BJ (cell line): ENCODE results near the gene CYB5R2. TPM values are rescaled to one million over a fixed set of nuclear protein-coding genes. Genes with fewer than 3 reads are reported as not detected.

Experiments
- CTCF ChIA-PET: fragments of 350-600 bp; formaldehyde crosslinking; extraction: SDS; loops from one replicate; lab custom pipeline; 2021; ENCODE audit warnings: antibody characterized with exemption, inconsistent platforms; lab: Yijun Ruan, JAX
- POLR2A ChIA-PET: fragments of 300-600 bp; sonication (Branson Sonifier 250); formaldehyde crosslinking; extraction: SDS; loops from one replicate; lab custom pipeline; 2021; ENCODE audit warnings: antibody characterized with exemption; lab: Charles Lee
- DNase-seq: peaks from one replicate; pipeline ENCODE4 v3.0.0-alpha.2; 2011; ENCODE audit warnings: low read depth
- H3K27me3 ChIP-seq: 2 replicates; pipeline ENCODE4 v1.6.0; 2011; ENCODE audit warnings: low read length; ENCODE audit not compliant: control insufficient read depth, insufficient read depth
- H3K36me3 ChIP-seq: 2 replicates; pipeline ENCODE4 v1.5.1; 2011; ENCODE audit warnings: low read length; ENCODE audit not compliant: control insufficient read depth, insufficient read depth
- H3K4me3 ChIP-seq: 2 replicates; pipeline ENCODE4 v1.5.1; 2011; ENCODE audit warnings: low read depth, mild to moderate bottlenecking, control low read depth, low read length
- CTCF ChIP-seq: IDR thresholded peaks from 2 replicates; pipeline ENCODE4 v1.5.1; 2011; ENCODE audit warnings: low read depth, mild to moderate bottlenecking, control low read depth, inconsistent platforms, low read length, moderate library complexity; ENCODE audit not compliant: insufficient read depth
- polyA minus RNA-seq: library from RNA; depleted of rRNA, polyadenylated mRNA; stranded (reverse); fragments of >200 nt; gene quantifications from 2 replicates; pipeline ENCODE4 v1.2.3, GENCODE V29; 2011; rRNA and poly(A)+ RNA removed
- polyA plus RNA-seq: library from polyadenylated mRNA; depleted of rRNA; stranded (reverse); fragments of >200 nt; gene quantifications from 2 replicates; pipeline ENCODE4 v1.2.3, GENCODE V29; 2011; rRNA removed

The CYB5R2 gene
- polyA plus RNA-seq: 48.9 and 49.6 TPM in 2 replicates
- 21.1 and 27.4 TPM in 2 replicates for polyA minus RNA-seq

- CTCF ChIA-PET: interaction anchor here (1.3 to 1.7 kb wide), 4 partner anchors 15 to 102 kb away, joined by 3 to 5 read pairs (median 4); no protein-coding TSS in a partner anchor
- no peak for DNase-seq
- H3K36me3 ChIP-seq: peaks cover 4% of the 10 kb centered on the region
- no peak for TF ChIP-seq CTCF
- H3K4me3 ChIP-seq: peak within 1 kb of the TSS; percentile 57
- POLR2A ChIA-PET: no interaction called here
- H3K27me3 ChIP-seq: no peaks in the 10 kb centered on the region
Measured at GRCh38 chr11:7672960-7673723, at the start of gene CYB5R2. Gene CYB5R2 (minus strand): TSS chr11:7673500. CDS start chr11:7672825, 675 bp downstream.

- no peak for DNase-seq
- Histone ChIP-seq H3K4me3 (no peak overlapping the region), H3K27me3 (no peaks in the 10 kb centered on the region), H3K36me3 (no peaks in the 10 kb centered on the region)
- POLR2A ChIA-PET: no interaction called here
- no peak for TF ChIP-seq CTCF
- CTCF ChIA-PET: no interaction called here
Measured at GRCh38 chr11:7714786-7715185, 41.5 kb upstream of the CYB5R2 start.

- no peak within 1 kb of the TSS for H3K4me3 ChIP-seq
- no peak for TF ChIP-seq CTCF
- no peaks in the 10 kb centered on the region for H3K36me3 ChIP-seq
- no peak for DNase-seq
- ChIA-PET POLR2A (no interaction called here), CTCF (no interaction called here)
- H3K27me3 ChIP-seq: no peaks in the 10 kb centered on the region
Measured at GRCh38 chr11:7706377-7706776, 33.1 kb upstream of the CYB5R2 start, which contains the start of gene OVCH2. Gene OVCH2 (minus strand): TSS chr11:7706477. CDS start chr11:7706394, 83 bp downstream.

GRCh38 chr11:7703740-7704139 lies 30.4 kb upstream of the CYB5R2 start:
- POLR2A ChIA-PET: no interaction called here
- no peak for TF ChIP-seq CTCF

GRCh38 chr11:7696424-7696823 lies 23.1 kb upstream of the CYB5R2 start:
- CTCF ChIA-PET: interaction anchor here (0.5 to 1.7 kb wide), 6 partner anchors 9 to 124 kb away, joined by 3 to 6 read pairs (median 3); no protein-coding TSS in a partner anchor
- POLR2A ChIA-PET: no interaction called here
- H3K27me3 ChIP-seq: no peaks in the 10 kb centered on the region; the same call in 1 of the 2 replicates
- no peak for TF ChIP-seq CTCF
- H3K36me3 ChIP-seq: no peaks in the 10 kb centered on the region
- no peak overlapping the region for H3K4me3 ChIP-seq
- no peak for DNase-seq

More at GRCh38 chr11:7703740-7704139, 30.4 kb upstream of the CYB5R2 start:
- no peak overlapping the region for H3K4me3 ChIP-seq
- H3K36me3 ChIP-seq: no peaks in the 10 kb centered on the region
- H3K27me3 ChIP-seq: no peaks in the 10 kb centered on the region; the same call in 1 of the 2 replicates
- no peak for DNase-seq
- CTCF ChIA-PET: interaction anchor here (2.0 kb wide), 1 partner anchor 9 kb away, joined by 9 read pairs; no protein-coding TSS in a partner anchor
